Measurements from ENCODE around the gene XRN1.

Gene XRN1

GRCh38 chr3:142267269-142267668, 180.6 kb downstream of the XRN1 start:
- DNase-seq = no peak

GRCh38 chr3:142263112-142263511, 184.7 kb downstream of the XRN1 start:
- no peak for DNase-seq

- no peak for DNase-seq
These were observed 188.5 kb downstream of the XRN1 start for GRCh38 chr3:142259359-142259758.

DNA sequence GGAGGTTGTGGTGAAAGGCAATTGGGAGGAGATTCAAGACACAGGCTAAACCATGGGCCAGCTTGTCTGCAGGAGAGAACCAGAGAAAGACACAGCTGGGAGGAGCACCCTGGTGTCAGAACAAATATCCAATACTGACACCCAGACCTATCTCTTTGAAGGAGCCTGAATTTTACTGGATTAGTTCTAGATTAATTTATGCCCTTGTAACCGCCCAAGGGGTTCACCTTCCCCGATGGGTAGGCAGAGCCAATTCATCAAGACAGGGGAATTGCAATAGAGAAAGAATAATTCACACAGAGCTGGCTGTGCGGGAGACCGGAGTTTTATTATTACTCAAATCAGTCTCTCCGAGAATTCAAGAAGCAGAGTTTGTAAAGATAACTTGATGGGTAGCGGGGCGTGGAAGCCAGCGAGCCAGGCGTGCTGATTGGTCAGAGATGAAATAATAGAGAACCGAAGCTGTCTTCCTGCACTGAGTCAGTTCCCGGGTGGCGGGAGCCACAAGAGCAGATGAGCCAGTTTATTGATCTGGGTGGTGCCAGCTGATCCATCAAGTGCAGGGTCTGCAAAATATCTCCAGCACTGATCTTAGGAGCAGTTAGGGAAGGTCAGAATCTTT, 191.0 kb downstream of the XRN1 start:
- DNase-seq = no peak

Measured in COR-L47 (cell line).